ENCODE measurements around the gene LRRC1.

Gene LRRC1

GRCh38 chr6:53831081-53831869, 36.5 kb downstream of the LRRC1 start:
- H3K9me3 ChIP-seq (ENCODE audit: insufficient read depth, low read length): no peaks in the 10 kb centered on the region
- H3K36me3 ChIP-seq (ENCODE audit: insufficient read depth, insufficient read length, low read length): no peaks in the 10 kb centered on the region
- H3K27me3 ChIP-seq (ENCODE audit: insufficient read depth, insufficient read length): no peaks in the 10 kb centered on the region
- no peaks in the 10 kb centered on the region for H3K4me1 ChIP-seq (ENCODE audit: insufficient read depth, insufficient read length)
- DNase-seq (ENCODE audit: low read depth, low spot score): no peak
- no peak overlapping the region for H3K4me3 ChIP-seq (ENCODE audit: insufficient read length, low read depth)
- H3K9ac ChIP-seq (ENCODE audit: insufficient read length, low read depth): no peak overlapping the region
- TF ChIP-seq ZNF274 (IDR thresholded peaks at IDR 0.05; ENCODE audit: low read depth, low read length) (no peak), YY1 (IDR thresholded peaks at IDR 0.05; ENCODE audit: insufficient read depth, insufficient read length) (no peak), SUZ12 (IDR thresholded peaks at IDR 0.05; ENCODE audit: extremely low read depth, insufficient read depth, insufficient read length) (no peak)

GRCh38 chr6:53831936-53832660, 37.3 kb downstream of the LRRC1 start:
- Histone ChIP-seq H3K27me3 (ENCODE audit: insufficient read depth, insufficient read length) (no peaks in the 10 kb centered on the region), H3K9ac (ENCODE audit: insufficient read length, low read depth) (no peak overlapping the region), H3K4me1 (ENCODE audit: insufficient read depth, insufficient read length) (no peaks in the 10 kb centered on the region), H3K36me3 (ENCODE audit: insufficient read depth, insufficient read length, low read length) (no peaks in the 10 kb centered on the region), H3K4me3 (ENCODE audit: insufficient read length, low read depth) (no peak overlapping the region), H3K9me3 (ENCODE audit: insufficient read depth, low read length) (no peaks in the 10 kb centered on the region)
- DNase-seq (ENCODE audit: low read depth, low spot score): no peak
- no peak for TF ChIP-seq YY1 (IDR thresholded peaks at IDR 0.05; ENCODE audit: insufficient read depth, insufficient read length)
- TF ChIP-seq SUZ12 (IDR thresholded peaks at IDR 0.05; ENCODE audit: extremely low read depth, insufficient read depth, insufficient read length): no peak

- TF ChIP-seq SUZ12 (IDR thresholded peaks at IDR 0.05; ENCODE audit: extremely low read depth, insufficient read depth, insufficient read length) (no peak), YY1 (IDR thresholded peaks at IDR 0.05; ENCODE audit: insufficient read depth, insufficient read length) (no peak), ZNF274 (IDR thresholded peaks at IDR 0.05; ENCODE audit: low read depth, low read length) (no peak)
- H3K9ac ChIP-seq (ENCODE audit: insufficient read length, low read depth): no peak overlapping the region
- H3K9me3 ChIP-seq (ENCODE audit: insufficient read depth, low read length): no peaks in the 10 kb centered on the region
- no peaks in the 10 kb centered on the region for H3K4me1 ChIP-seq (ENCODE audit: insufficient read depth, insufficient read length)
- DNase-seq (ENCODE audit: low read depth, low spot score): no peak
- H3K36me3 ChIP-seq (ENCODE audit: insufficient read depth, insufficient read length, low read length): no peaks in the 10 kb centered on the region
- H3K4me3 ChIP-seq (ENCODE audit: insufficient read length, low read depth): no peak overlapping the region
- no peaks in the 10 kb centered on the region for H3K27me3 ChIP-seq (ENCODE audit: insufficient read depth, insufficient read length)
Measured at GRCh38 chr6:53833155-53833554, 38.4 kb downstream of the LRRC1 start.

GRCh38 chr6:53834132-53834531, 39.3 kb downstream of the LRRC1 start:
- DNase-seq (ENCODE audit: low read depth, low spot score): no peak
- no peaks in the 10 kb centered on the region for H3K36me3 ChIP-seq (ENCODE audit: insufficient read depth, insufficient read length, low read length)
- H3K9ac ChIP-seq (ENCODE audit: insufficient read length, low read depth): no peak overlapping the region
- H3K27me3 ChIP-seq (ENCODE audit: insufficient read depth, insufficient read length): no peaks in the 10 kb centered on the region
- no peak overlapping the region for H3K4me3 ChIP-seq (ENCODE audit: insufficient read length, low read depth)
- no peaks in the 10 kb centered on the region for H3K4me1 ChIP-seq (ENCODE audit: insufficient read depth, insufficient read length)
- H3K9me3 ChIP-seq (ENCODE audit: insufficient read depth, low read length): no peaks in the 10 kb centered on the region
- TF ChIP-seq YY1 (IDR thresholded peaks at IDR 0.05; ENCODE audit: insufficient read depth, insufficient read length) (no peak), SUZ12 (IDR thresholded peaks at IDR 0.05; ENCODE audit: extremely low read depth, insufficient read depth, insufficient read length) (no peak), ZNF274 (IDR thresholded peaks at IDR 0.05; ENCODE audit: low read depth, low read length) (no peak)

- TF ChIP-seq ZNF274 (IDR thresholded peaks at IDR 0.05; ENCODE audit: low read depth, low read length): no peak
- no peak for TF ChIP-seq SUZ12 (IDR thresholded peaks at IDR 0.05; ENCODE audit: extremely low read depth, insufficient read depth, insufficient read length)
- no peak for TF ChIP-seq YY1 (IDR thresholded peaks at IDR 0.05; ENCODE audit: insufficient read depth, insufficient read length)
- DNase-seq (ENCODE audit: low read depth, low spot score): no peak
Measured at GRCh38 chr6:53837865-53838769, 43.3 kb downstream of the LRRC1 start.

GRCh38 chr6:53840027-53840426, 45.2 kb downstream of the LRRC1 start:
- Histone ChIP-seq H3K36me3 (ENCODE audit: insufficient read depth, insufficient read length, low read length) (no peaks in the 10 kb centered on the region), H3K27me3 (ENCODE audit: insufficient read depth, insufficient read length) (no peaks in the 10 kb centered on the region), H3K9me3 (ENCODE audit: insufficient read depth, low read length) (peaks cover 9% of the 10 kb centered on the region), H3K9ac (ENCODE audit: insufficient read length, low read depth) (no peak overlapping the region), H3K4me1 (ENCODE audit: insufficient read depth, insufficient read length) (no peaks in the 10 kb centered on the region), H3K4me3 (ENCODE audit: insufficient read length, low read depth) (no peak overlapping the region)
- no peak for TF ChIP-seq ZNF274 (IDR thresholded peaks at IDR 0.05; ENCODE audit: low read depth, low read length)
- TF ChIP-seq YY1 (IDR thresholded peaks at IDR 0.05; ENCODE audit: insufficient read depth, insufficient read length): no peak
- TF ChIP-seq SUZ12 (IDR thresholded peaks at IDR 0.05; ENCODE audit: extremely low read depth, insufficient read depth, insufficient read length): no peak
- no peak for DNase-seq (ENCODE audit: low read depth, low spot score)

More at GRCh38 chr6:53837865-53838769, 43.3 kb downstream of the LRRC1 start:
- no peak overlapping the region for H3K9ac ChIP-seq (ENCODE audit: insufficient read length, low read depth)
- H3K9me3 ChIP-seq (ENCODE audit: insufficient read depth, low read length): peaks cover 9% of the 10 kb centered on the region
- no peaks in the 10 kb centered on the region for H3K4me1 ChIP-seq (ENCODE audit: insufficient read depth, insufficient read length)
- no peak overlapping the region for H3K4me3 ChIP-seq (ENCODE audit: insufficient read length, low read depth)
- H3K36me3 ChIP-seq (ENCODE audit: insufficient read depth, insufficient read length, low read length): no peaks in the 10 kb centered on the region
- H3K27me3 ChIP-seq (ENCODE audit: insufficient read depth, insufficient read length): no peaks in the 10 kb centered on the region

Data from NT2/D1 (cell line).